Nephron progenitor cell (in vitro differentiated cells): Measurements from ENCODE around the gene HERC3.
"Not testable (repeated sequence)": the region's sequence is repeated elsewhere in the genome, so short reads cannot be mapped to it uniquely, and the experiment has no call there.

Experiments
- DNase-seq: peaks from one replicate; pipeline ENCODE4 v3.0.0; 2021
- H3K27ac Mint-ChIP-seq: 2 replicates; pipeline ENCODE4 v1.8.0; 2021; ENCODE audit warnings: mild to moderate bottlenecking, moderate library complexity, mixed read lengths
- H3K27me3 Mint-ChIP-seq: 2 replicates; pipeline ENCODE4 v1.8.0; 2021; ENCODE audit warnings: mild to moderate bottlenecking, low read depth, mixed read lengths; ENCODE audit not compliant: poor library complexity
- H3K36me3 Mint-ChIP-seq: 2 replicates; pipeline ENCODE4 v1.8.0; 2021; ENCODE audit warnings: low read depth, mixed read lengths
- H3K4me1 Mint-ChIP-seq: 2 replicates; pipeline ENCODE4 v1.8.0; 2021; ENCODE audit warnings: mixed read lengths
- H3K4me3 Mint-ChIP-seq: 2 replicates; pipeline ENCODE4 v1.8.0; 2021; ENCODE audit warnings: mild to moderate bottlenecking, moderate library complexity, mixed read lengths
- H3K9me3 Mint-ChIP-seq: 2 replicates; pipeline ENCODE4 v1.8.0; 2021; ENCODE audit warnings: mild to moderate bottlenecking, moderate library complexity, mixed read lengths
- TF ChIP-seq, protein P1 (sequence below): fragments of 200-600 bp; sonication (generic); IDR thresholded peaks from 2 replicates; pipeline ENCODE4 v1.5.0; 2021; ENCODE audit warnings: antibody characterized with exemption

Gene HERC3

DNA sequence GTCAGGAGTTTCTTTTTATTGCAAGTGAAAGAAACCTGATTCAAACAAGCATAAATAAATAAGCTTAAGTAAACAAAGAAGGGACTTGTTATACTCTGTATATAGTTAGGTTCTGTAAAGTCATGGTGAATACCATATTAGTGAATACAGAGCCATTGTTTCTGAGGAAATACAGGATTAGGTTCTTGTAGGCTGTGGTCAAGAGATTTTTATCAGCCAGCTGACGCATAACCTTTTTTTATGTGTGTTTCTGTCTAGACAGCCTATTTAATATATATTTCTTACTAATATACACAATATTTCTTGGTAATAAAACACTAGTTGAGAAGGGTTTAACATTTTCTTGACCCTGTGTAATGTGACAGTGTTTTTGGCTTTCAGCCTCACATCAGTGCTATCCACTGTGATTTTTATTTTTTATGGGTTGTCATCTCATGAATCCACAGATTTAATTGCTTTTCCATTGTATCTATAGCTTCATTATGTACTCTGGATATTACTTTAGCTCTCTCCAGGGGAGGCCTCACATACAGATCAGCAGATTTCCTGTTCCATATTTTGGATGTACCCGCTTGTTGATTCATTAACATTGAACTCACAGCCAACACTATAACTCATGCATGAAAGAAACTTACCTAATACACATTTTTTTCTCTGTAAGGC lies 8.0 kb downstream of the HERC3 start:
- H3K9me3 Mint-ChIP-seq = peaks cover 7% of the 10 kb centered on the region
- H3K27me3 Mint-ChIP-seq = peaks cover 6% of the 10 kb centered on the region
- no peak for DNase-seq
- peaks cover 34% of the 10 kb centered on the region for H3K4me1 Mint-ChIP-seq
- peaks cover 10% of the 10 kb centered on the region for H3K36me3 Mint-ChIP-seq
- H3K27ac Mint-ChIP-seq = no peak overlapping the region
- no peak overlapping the region for H3K4me3 Mint-ChIP-seq
- TF ChIP-seq, protein P1, sequence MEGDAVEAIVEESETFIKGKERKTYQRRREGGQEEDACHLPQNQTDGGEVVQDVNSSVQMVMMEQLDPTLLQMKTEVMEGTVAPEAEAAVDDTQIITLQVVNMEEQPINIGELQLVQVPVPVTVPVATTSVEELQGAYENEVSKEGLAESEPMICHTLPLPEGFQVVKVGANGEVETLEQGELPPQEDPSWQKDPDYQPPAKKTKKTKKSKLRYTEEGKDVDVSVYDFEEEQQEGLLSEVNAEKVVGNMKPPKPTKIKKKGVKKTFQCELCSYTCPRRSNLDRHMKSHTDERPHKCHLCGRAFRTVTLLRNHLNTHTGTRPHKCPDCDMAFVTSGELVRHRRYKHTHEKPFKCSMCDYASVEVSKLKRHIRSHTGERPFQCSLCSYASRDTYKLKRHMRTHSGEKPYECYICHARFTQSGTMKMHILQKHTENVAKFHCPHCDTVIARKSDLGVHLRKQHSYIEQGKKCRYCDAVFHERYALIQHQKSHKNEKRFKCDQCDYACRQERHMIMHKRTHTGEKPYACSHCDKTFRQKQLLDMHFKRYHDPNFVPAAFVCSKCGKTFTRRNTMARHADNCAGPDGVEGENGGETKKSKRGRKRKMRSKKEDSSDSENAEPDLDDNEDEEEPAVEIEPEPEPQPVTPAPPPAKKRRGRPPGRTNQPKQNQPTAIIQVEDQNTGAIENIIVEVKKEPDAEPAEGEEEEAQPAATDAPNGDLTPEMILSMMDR = no peak

DNA sequence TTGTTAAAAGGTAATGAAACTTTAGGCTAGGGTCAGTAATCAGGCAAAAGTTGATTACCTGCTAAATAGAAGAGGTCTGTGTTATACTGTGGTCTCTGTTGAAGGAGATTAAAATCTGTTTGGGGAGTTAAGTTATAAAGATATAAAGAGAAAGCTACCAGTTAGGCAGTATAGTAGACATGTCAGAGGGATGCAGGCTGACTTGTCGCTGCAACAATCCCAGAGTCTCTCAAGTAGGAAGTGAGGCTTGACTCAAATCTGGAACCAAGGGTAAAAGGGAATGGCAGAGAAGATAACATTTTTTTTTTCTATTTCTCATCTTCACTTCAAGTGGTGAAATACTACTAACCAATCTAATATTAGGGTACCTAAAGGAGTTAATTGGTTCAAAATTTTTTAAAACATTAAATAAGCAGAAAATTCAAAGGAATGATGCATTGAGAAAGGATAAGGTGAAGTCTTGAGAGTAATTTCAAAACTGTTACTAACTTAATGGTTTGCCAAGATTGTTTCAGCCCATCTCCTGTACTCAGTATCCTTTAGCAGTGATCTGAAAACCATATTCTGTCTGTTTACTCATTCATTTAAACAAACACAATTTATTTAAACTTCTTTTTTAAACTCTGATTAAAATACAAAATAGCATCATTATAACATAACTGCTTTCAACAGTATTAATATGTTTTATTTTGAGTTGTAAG lies 12.8 kb downstream of the HERC3 start:
- Mint-ChIP-seq H3K4me1 (peaks cover 6% of the 10 kb centered on the region), H3K4me3 (no peak overlapping the region), H3K9me3 (peaks cover 17% of the 10 kb centered on the region), H3K27me3 (peaks cover 3% of the 10 kb centered on the region), H3K27ac (no peak overlapping the region), H3K36me3 (peaks cover 32% of the 10 kb centered on the region)
- TF ChIP-seq, protein P1 = no peak
- no peak for DNase-seq

DNA sequence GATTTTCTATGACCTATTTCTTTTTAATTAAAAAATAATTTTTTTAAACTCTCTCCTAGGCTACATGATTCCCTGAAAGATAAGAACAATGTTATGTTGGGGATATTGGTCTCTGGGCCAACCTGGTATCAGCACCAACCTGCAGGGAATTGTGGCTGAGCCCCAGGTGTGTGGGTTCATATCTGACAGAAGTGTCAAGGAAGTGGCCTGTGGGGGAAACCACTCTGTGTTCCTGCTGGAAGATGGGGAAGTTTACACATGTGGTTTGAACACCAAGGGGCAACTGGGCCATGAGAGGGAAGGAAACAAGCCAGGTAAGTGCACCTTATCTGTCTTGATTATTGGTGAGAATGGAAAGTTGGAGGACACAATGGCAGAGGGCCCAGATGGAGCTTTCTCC lies 13.5 kb downstream of the HERC3 start:
- H3K27me3 Mint-ChIP-seq = no peaks in the 10 kb centered on the region
- H3K9me3 Mint-ChIP-seq = peaks cover 17% of the 10 kb centered on the region
- TF ChIP-seq, protein P1 = no peak
- H3K27ac Mint-ChIP-seq = no peak overlapping the region
- peaks cover 36% of the 10 kb centered on the region for H3K36me3 Mint-ChIP-seq
- no peak overlapping the region for H3K4me3 Mint-ChIP-seq
- DNase-seq = no peak
- H3K4me1 Mint-ChIP-seq = peaks cover 7% of the 10 kb centered on the region

DNA sequence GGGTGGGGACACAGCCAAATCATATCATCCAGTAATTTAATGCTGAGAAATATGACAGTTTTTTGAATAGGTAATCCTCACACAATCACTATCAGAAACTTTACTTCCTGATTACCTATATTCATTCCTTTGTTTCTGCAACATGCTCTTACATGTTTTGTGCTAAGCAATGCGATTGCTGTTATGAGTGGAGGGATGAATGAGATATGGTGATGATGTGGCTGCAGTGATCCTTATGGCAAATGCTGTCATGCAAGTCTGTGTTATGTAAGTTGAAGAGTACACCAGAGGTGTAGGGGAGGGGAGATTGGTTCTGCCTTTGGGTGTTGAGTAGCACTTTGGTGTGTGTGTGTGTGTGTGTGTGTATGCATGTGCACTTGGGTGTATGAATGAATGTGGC lies 14.6 kb downstream of the HERC3 start:
- Mint-ChIP-seq H3K4me3 (no peak overlapping the region), H3K27me3 (peaks cover 4% of the 10 kb centered on the region), H3K9me3 (peaks cover 17% of the 10 kb centered on the region), H3K36me3 (peaks cover 36% of the 10 kb centered on the region), H3K4me1 (peaks cover 5% of the 10 kb centered on the region), H3K27ac (no peak overlapping the region)
- no peak for DNase-seq
- TF ChIP-seq, protein P1 = no peak

DNA sequence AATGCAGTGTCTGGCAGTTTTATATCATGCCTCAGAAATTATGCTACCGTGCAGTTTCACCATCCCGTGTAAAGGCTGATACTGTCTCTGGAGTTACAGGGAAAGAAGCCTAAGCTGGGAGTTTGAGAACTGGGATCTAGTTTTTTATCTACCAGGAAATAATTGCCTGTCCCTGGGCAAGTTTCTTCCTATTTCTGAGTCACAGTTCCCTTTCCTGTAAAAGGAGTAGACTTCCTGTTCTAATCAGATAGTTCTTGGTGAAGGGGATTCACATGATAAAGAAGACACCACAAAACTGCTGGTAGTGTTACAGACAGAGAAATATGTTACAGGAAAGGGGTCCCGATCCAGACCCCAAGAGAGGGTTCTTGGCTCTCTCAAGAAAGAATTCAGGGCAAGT lies 17.1 kb downstream of the HERC3 start:
- no peak for DNase-seq
- H3K36me3 Mint-ChIP-seq = peaks cover 33% of the 10 kb centered on the region
- no peak overlapping the region for H3K27ac Mint-ChIP-seq
- no peak overlapping the region for H3K4me3 Mint-ChIP-seq
- H3K4me1 Mint-ChIP-seq = peaks cover 22% of the 10 kb centered on the region
- H3K27me3 Mint-ChIP-seq = peaks cover 7% of the 10 kb centered on the region
- H3K9me3 Mint-ChIP-seq = peaks cover 15% of the 10 kb centered on the region
- TF ChIP-seq, protein P1 = no peak

DNA sequence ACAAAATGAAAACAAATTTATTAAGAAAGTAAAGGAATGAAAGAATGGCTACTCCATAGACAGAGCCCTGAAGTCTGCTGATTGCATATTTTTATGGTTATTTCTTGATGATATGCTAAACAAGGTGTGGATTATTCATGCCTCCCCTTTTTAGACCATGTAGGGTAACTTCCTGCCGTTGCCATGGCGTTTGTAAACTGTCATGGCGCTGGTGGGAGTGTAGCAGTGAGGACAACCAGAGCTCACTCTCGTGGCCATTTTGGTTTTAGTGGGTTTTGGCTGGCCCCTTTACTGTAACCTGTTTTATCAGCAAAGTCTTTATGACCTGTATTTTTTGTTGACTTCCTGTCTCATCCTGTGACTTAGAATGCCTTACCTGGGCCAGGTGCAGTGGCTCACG lies 17.5 kb downstream of the HERC3 start:
- not testable (repeated sequence) for H3K27ac Mint-ChIP-seq, DNase-seq, H3K4me3 Mint-ChIP-seq, H3K27me3 Mint-ChIP-seq
- Mint-ChIP-seq H3K4me1 (peaks cover 22% of the 10 kb centered on the region), H3K9me3 (peaks cover 11% of the 10 kb centered on the region), H3K36me3 (peaks cover 29% of the 10 kb centered on the region)
